HCT116 (cell line): ENCODE measurements around the gene IFI30. TPM values are rescaled to one million over a fixed set of nuclear protein-coding genes. Genes with fewer than 3 reads are reported as not detected.
A peak's percentile ranks its signal among the peaks of the same experiment; 100 is the strongest.

ENCODE experiments used
- ATAC-seq: fragments of 200-7000 bp; cut with Tn5 transposase; 2 replicates; pipeline ENCODE4 v1.9.1; 2020; ENCODE audit warnings: mild to moderate bottlenecking, moderate library complexity
- BruUV-seq: library from RNA; stranded (reverse); fragments of 400-500 nt; replicated peaks from 2 replicates; lab custom pipeline; 2021; lab: Mats Ljungman, UMichigan
- CTCF ChIA-PET: fragments of 300-600 bp; sonication (Branson Sonifier 250); formaldehyde crosslinking; loops from one replicate; lab custom pipeline; 2021; ENCODE audit warnings: antibody characterized with exemption; lab: Charles Lee
- POLR2A ChIA-PET: fragments of 300-600, 350-600 bp; sonication (Branson Sonifier 250); formaldehyde crosslinking; loops from one replicate; lab custom pipeline; 2021; ENCODE audit warnings: antibody characterized with exemption; lab: Charles Lee
- RAD21 ChIA-PET, 2 experiments: fragments of 300-600 bp; sonication (Branson Sonifier 250); formaldehyde crosslinking; loops; one replicate each; lab custom pipeline; 2023; ENCODE audit warnings: low total read pairs in 2 of 2; ENCODE audit not compliant: uncharacterized antibody in 2 of 2, unreplicated experiment in 2 of 2, low non-redundant PET in 1 of 2; lab: Charles Lee
- DNase-seq: peaks from one replicate; pipeline ENCODE4 v3.0.0-alpha.2; 2010; ENCODE audit warnings: low read depth, low spot score
- H2AFZ ChIP-seq: fragments of 200-600 bp; shearing (Covaris generic), sonication (generic); 2 replicates; pipeline ENCODE4 v1.6.1; 2017; ENCODE audit warnings: low read depth, mixed run types, mixed read lengths, antibody characterized with exemption, low read length; ENCODE audit not compliant: poor library complexity, severe bottlenecking
- H3K27ac ChIP-seq: 2 replicates; pipeline ENCODE4 v1.5.1; 2012; ENCODE audit warnings: low read depth, low read length
- H3K27me3 ChIP-seq: fragments of 200-600 bp; sonication (generic); 2 replicates; pipeline ENCODE4 v1.6.1; 2016; ENCODE audit warnings: mixed run types, low read length, mixed read lengths; ENCODE audit not compliant: insufficient read depth
- H3K36me3 ChIP-seq, 2 experiments: fragments of 200-500 bp in 1 of 2; fragments of 200-600 bp in 1 of 2; sonication (Bioruptor generic) in 1 of 2; sonication (generic) in 1 of 2; 2 replicates each; pipeline versions ENCODE4 v1.5.1 to v1.6.1; 2014 to 2016; ENCODE audit warnings: low read length in 2 of 2, inconsistent platforms in 1 of 2, mixed read lengths in 1 of 2, mixed run types in 1 of 2; ENCODE audit not compliant: insufficient read depth in 2 of 2, control insufficient read depth in 1 of 2
- H3K4me1 ChIP-seq, 2 experiments: fragments of 200-600 bp in 1 of 2; sonication (generic) in 1 of 2; 2 replicates each; pipeline versions ENCODE4 v1.5.1 to v1.6.1; 2012 to 2017; ENCODE audit warnings: low read length in 2 of 2, inconsistent platforms in 1 of 2, mild to moderate bottlenecking in 1 of 2, mixed read lengths in 1 of 2, mixed run types in 1 of 2, moderate library complexity in 1 of 2; ENCODE audit not compliant: insufficient read depth in 2 of 2, control insufficient read depth in 1 of 2
- H3K4me2 ChIP-seq: fragments of 200-600 bp; sonication (generic); 2 replicates; pipeline ENCODE4 v1.6.1; 2017; ENCODE audit warnings: mixed run types, low read length, mixed read lengths
- H3K4me3 ChIP-seq, 2 experiments: fragments of 200-600 bp in 1 of 2; sonication (generic) in 1 of 2; replicated peaks in 1 of 2; 2 replicates each; pipeline ENCODE4 v1.5.1; 2011 to 2016; ENCODE audit warnings: low read length in 2 of 2, control low read depth in 1 of 2, low read depth in 1 of 2, mild to moderate bottlenecking in 1 of 2, mixed read lengths in 1 of 2, mixed run types in 1 of 2
- H3K79me2 ChIP-seq: fragments of 200-600 bp; sonication (generic); 2 replicates; pipeline ENCODE4 v1.6.1; 2017; ENCODE audit warnings: mild to moderate bottlenecking, mixed run types, low read length, moderate library complexity, mixed read lengths; ENCODE audit not compliant: insufficient read depth
- H3K9ac ChIP-seq: fragments of 200-600 bp; sonication (generic); 2 replicates; pipeline ENCODE4 v1.6.1; 2016; ENCODE audit warnings: low read length, mixed read lengths
- H3K9me2 ChIP-seq: fragments of 200-600 bp; sonication (generic), shearing (Covaris generic); 2 replicates; pipeline ENCODE4 v1.6.1; 2017; ENCODE audit warnings: mixed run types, mild to moderate bottlenecking, moderate library complexity; ENCODE audit not compliant: insufficient read depth
- H3K9me3 ChIP-seq, 2 experiments: fragments of 200-500 bp in 1 of 2; fragments of 200-600 bp in 1 of 2; sonication (Bioruptor generic) in 1 of 2; sonication (generic) in 1 of 2; 2 replicates each; pipeline ENCODE4 v1.6.1; 2014 to 2017; ENCODE audit warnings: low read length in 2 of 2, mixed read lengths in 2 of 2, inconsistent platforms in 1 of 2, low read depth in 1 of 2, mild to moderate bottlenecking in 1 of 2, mixed run types in 1 of 2, moderate library complexity in 1 of 2; ENCODE audit not compliant: control insufficient read depth in 1 of 2, insufficient read depth in 1 of 2
- H4K20me1 ChIP-seq: fragments of 200-600 bp; sonication (generic), shearing (Covaris generic); 2 replicates; pipeline ENCODE4 v1.6.1; 2017; ENCODE audit warnings: mixed run types, mild to moderate bottlenecking, moderate library complexity; ENCODE audit not compliant: insufficient read depth
- CBX3 ChIP-seq: IDR thresholded peaks from 2 replicates; pipeline ENCODE4 v1.6.1; 2012; ENCODE audit warnings: low read depth
- CEBPB ChIP-seq: IDR thresholded peaks from 2 replicates; pipeline ENCODE4 v1.6.1; 2012; ENCODE audit warnings: low read depth
- ELF1 ChIP-seq: IDR thresholded peaks from 2 replicates; pipeline ENCODE4 v1.6.1; 2012; ENCODE audit warnings: low read depth, borderline replicate concordance
- EZH2 ChIP-seq: fragments of 200-600 bp; sonication (generic); IDR thresholded peaks from 2 replicates; pipeline ENCODE4 v1.6.1; 2017; ENCODE audit warnings: antibody characterized with exemption, mixed run types
- EZH2phosphoT487 ChIP-seq: fragments of 200-600 bp; IDR thresholded peaks from 2 replicates; pipeline ENCODE4 v1.6.1; 2018; ENCODE audit warnings: antibody characterized with exemption, borderline replicate concordance
- FOSL1 ChIP-seq: IDR thresholded peaks from 2 replicates; pipeline ENCODE4 v1.6.1; 2012; ENCODE audit warnings: low read depth
- POLR2AphosphoS5 ChIP-seq: IDR thresholded peaks from 2 replicates; pipeline ENCODE4 v1.6.1; 2011; ENCODE audit warnings: mild to moderate bottlenecking, low read depth, low read length, moderate library complexity
- RAD21 ChIP-seq: IDR thresholded peaks from 2 replicates; pipeline ENCODE4 v1.6.1; 2012; ENCODE audit warnings: low read depth, mild to moderate bottlenecking
- SP1 ChIP-seq: IDR thresholded peaks from 2 replicates; pipeline ENCODE4 v1.6.1; 2012; ENCODE audit warnings: low read depth
- SRF ChIP-seq: IDR thresholded peaks from 2 replicates; pipeline ENCODE4 v1.6.1; 2012; ENCODE audit warnings: low read depth
- TCF7L2 ChIP-seq: IDR thresholded peaks from 2 replicates; pipeline ENCODE4 v1.7.0; 2011; ENCODE audit warnings: borderline replicate concordance, inconsistent platforms; ENCODE audit not compliant: insufficient read depth, insufficient read length; ENCODE audit errors: extremely low read depth
- ZFX ChIP-seq: fragments of 450-650 bp; IDR thresholded peaks from 2 replicates; pipeline ENCODE4 v1.6.1; 2017
- intact Hi-C: fragments of 100-400 bp; cut with micrococcal nuclease; formaldehyde crosslinking; loops from 2 replicates; pipeline ENCODE4 v1.10.0; 2022
- total RNA-seq: library from RNA; stranded (reverse); gene quantifications from one replicate; pipeline ENCODE4 v1.2.1, GENCODE V29; 2021; ENCODE audit not compliant: unreplicated experiment
- TF ChIP-seq, protein P1 (sequence below): IDR thresholded peaks from 2 replicates; pipeline ENCODE4 v1.6.1; 2012
- TF ChIP-seq, protein P2 (sequence below): IDR thresholded peaks from 2 replicates; pipeline ENCODE4 v1.6.1; 2012
- TF ChIP-seq, protein P3 (sequence below), 3 experiments: fragments of 200-600 bp in 1 of 3; sonication (generic) in 1 of 3; IDR thresholded peaks in 2 of 3; conservative IDR thresholded peaks in 1 of 3; 2 replicates each; pipeline ENCODE4 v1.5.1; 2012 to 2017; ENCODE audit warnings: low read depth in 2 of 3, low read length in 2 of 3, antibody characterized with exemption in 1 of 3, borderline replicate concordance in 1 of 3, control low read depth in 1 of 3, mild to moderate bottlenecking in 1 of 3, mixed read lengths in 1 of 3, mixed run types in 1 of 3, moderate library complexity in 1 of 3; ENCODE audit not compliant: insufficient read depth in 1 of 3

IFI30 gene
- total RNA-seq, 1 experiment from 2014 or later: 64.6 TPM

DNA sequence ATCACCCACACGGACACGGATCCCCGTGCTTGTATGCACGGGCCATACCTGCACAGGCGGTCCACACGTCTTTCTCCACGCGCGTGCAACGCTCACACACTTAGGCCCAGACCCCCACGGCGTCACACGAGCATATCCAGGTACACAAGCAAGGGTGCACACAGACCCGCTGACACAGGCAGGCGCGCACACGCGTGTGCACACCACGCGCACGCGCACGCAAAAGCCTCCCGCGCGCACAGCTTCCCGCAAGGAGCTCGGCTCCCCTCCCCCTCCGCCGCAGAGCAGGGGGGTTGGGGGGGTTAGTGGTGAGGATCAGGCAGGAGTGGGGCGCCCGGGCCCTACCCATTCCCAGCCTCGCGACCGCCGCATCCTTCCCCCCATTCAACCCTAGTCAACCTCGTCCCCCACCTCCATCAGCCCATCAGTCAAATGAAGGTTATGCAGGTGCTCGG, 29.8 kb downstream of the IFI30 start:
- TSS peak; percentile 64 for BruUV-seq
- no peaks in the 10 kb centered on the region for H3K27me3 ChIP-seq
- intact Hi-C loops: loop anchor here (10.0 kb wide), 1 partner anchor 121 kb away; the partner anchor contains the start of gene LSM4
- no peak overlapping the region for H2AFZ ChIP-seq
- peaks cover 13 to 28% of the 10 kb centered on the region in 2 experiments for H3K4me1 ChIP-seq
- peak overlapping the region; percentile 59 for H3K27ac ChIP-seq
- ChIA-PET CTCF (interaction anchor here (1.0 to 5.9 kb wide), 7 partner anchors 9 to 125 kb away, joined by 3 to 106 read pairs (median 5); partner anchors contain the start of gene MPV17L2), POLR2A (interaction anchor here (1.1 to 2.8 kb wide), 6 partner anchors 9 to 187 kb away, joined by 3 to 23 read pairs (median 6); partner anchors contain the start of genes JUND and MPV17L2), RAD21 (interaction anchor here in 1 of 2 experiments (0.6 to 1.2 kb wide), 3 partner anchors 21 to 90 kb away, joined by 3 to 6 read pairs (median 4); no protein-coding TSS in a partner anchor)
- DNase-seq: no peak
- H3K79me2 ChIP-seq: peaks cover 16% of the 10 kb centered on the region; the same call in 1 of the 2 replicates
- TF ChIP-seq TCF7L2: peak; percentile 7
- TF ChIP-seq FOSL1: no peak
- peak; percentile 10 for ATAC-seq
- H3K4me3 ChIP-seq: peak overlapping the region; percentile 82 to 87
- no peaks in the 10 kb centered on the region for H3K9me2 ChIP-seq
- no peaks in the 10 kb centered on the region for H3K9me3 ChIP-seq
- no peaks in the 10 kb centered on the region for H4K20me1 ChIP-seq
- peak overlapping the region; percentile 75 for H3K9ac ChIP-seq
- H3K36me3 ChIP-seq: peaks cover 6 to 17% of the 10 kb centered on the region in 2 experiments; a peak in 3 of 4 replicates
- H3K4me2 ChIP-seq: peak overlapping the region; percentile 100

DNA sequence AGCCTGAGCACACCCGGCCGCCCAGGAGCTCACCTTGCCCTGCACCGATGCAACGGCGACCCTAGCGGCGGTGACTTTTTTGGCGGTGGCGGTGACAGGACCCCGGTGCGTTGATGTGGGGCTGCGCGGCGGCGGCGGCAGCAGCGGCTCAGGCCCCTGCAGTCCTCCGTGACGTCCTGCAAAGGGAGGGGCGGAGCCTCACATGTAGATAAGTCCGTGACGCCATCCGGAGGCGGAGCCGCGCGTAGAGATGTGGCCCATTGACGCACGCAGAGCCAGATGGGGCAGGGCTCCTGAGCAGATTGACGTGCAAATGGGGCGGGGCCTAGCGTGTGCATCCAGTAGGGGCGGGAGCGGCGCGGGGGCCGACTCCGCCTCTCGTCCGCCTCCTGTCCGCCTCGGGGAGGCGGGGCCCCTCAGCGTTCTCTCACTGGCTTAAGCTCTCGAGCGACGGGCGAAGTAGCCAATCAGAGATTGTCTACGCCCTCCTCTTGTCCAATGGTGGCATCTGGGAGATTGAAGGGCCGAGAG, 30.3 kb downstream of the IFI30 start, which contains the start of gene RAB3A:
RAB3A (minus strand) TSS at position 180 of the 531 bp plus-strand sequence. CDS start 1,302 bp downstream, outside the sequence.
- Histone ChIP-seq H4K20me1 (no peaks in the 10 kb centered on the region), H3K27ac (peak within 1 kb of the TSS; percentile 90), H3K27me3 (no peaks in the 10 kb centered on the region), H3K36me3 (peaks cover 3 to 12% of the 10 kb centered on the region in 2 experiments; a peak in 3 of 4 replicates), H3K4me1 (peaks cover 13 to 32% of the 10 kb centered on the region in 2 experiments), H3K9ac (peak within 1 kb of the TSS; percentile 81), H3K9me3 (no peaks in the 10 kb centered on the region), H3K4me2 (peak within 1 kb of the TSS; percentile 100), H3K79me2 (peaks cover 16% of the 10 kb centered on the region; the same call in 1 of the 2 replicates), H3K9me2 (no peaks in the 10 kb centered on the region), H2AFZ (peak within 1 kb of the TSS; percentile 56), H3K4me3 (peak within 1 kb of the TSS; percentile 87 to 92)
- CTCF ChIA-PET: interaction anchor here (1.0 to 5.9 kb wide), 7 partner anchors 9 to 125 kb away, joined by 3 to 106 read pairs (median 5); partner anchors contain the start of gene MPV17L2
- RAD21 ChIA-PET: interaction anchor here in 1 of 2 experiments (0.6 to 1.2 kb wide), 3 partner anchors 20 to 91 kb away, joined by 3 to 6 read pairs (median 4); no protein-coding TSS in a partner anchor
- intact Hi-C loops: loop anchor here (10.0 kb wide), 1 partner anchor 121 kb away; the partner anchor contains the start of gene LSM4
- TF ChIP-seq POLR2AphosphoS5: peak; percentile 13; the same call in 1 of the 2 replicates
- no peak for TF ChIP-seq EZH2
- no peak for TF ChIP-seq SRF
- TF ChIP-seq ELF1: no peak
- TF ChIP-seq SP1: peak; percentile 100
- TF ChIP-seq, protein P1, sequence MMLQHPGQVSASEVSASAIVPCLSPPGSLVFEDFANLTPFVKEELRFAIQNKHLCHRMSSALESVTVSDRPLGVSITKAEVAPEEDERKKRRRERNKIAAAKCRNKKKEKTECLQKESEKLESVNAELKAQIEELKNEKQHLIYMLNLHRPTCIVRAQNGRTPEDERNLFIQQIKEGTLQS: no peak
- no peak for TF ChIP-seq ZFX
- no peak for TF ChIP-seq RAD21
- TF ChIP-seq, protein P2, sequence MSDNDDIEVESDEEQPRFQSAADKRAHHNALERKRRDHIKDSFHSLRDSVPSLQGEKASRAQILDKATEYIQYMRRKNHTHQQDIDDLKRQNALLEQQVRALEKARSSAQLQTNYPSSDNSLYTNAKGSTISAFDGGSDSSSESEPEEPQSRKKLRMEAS: no peak
- TF ChIP-seq, protein P3, sequence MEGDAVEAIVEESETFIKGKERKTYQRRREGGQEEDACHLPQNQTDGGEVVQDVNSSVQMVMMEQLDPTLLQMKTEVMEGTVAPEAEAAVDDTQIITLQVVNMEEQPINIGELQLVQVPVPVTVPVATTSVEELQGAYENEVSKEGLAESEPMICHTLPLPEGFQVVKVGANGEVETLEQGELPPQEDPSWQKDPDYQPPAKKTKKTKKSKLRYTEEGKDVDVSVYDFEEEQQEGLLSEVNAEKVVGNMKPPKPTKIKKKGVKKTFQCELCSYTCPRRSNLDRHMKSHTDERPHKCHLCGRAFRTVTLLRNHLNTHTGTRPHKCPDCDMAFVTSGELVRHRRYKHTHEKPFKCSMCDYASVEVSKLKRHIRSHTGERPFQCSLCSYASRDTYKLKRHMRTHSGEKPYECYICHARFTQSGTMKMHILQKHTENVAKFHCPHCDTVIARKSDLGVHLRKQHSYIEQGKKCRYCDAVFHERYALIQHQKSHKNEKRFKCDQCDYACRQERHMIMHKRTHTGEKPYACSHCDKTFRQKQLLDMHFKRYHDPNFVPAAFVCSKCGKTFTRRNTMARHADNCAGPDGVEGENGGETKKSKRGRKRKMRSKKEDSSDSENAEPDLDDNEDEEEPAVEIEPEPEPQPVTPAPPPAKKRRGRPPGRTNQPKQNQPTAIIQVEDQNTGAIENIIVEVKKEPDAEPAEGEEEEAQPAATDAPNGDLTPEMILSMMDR (IDR thresholded peaks at IDR 0.05 in 2 of 3, conservative IDR thresholded peaks at IDR 0.05 in 1 of 3; ENCODE audit: borderline replicate concordance in 1 of 3, insufficient read depth in 1 of 3, low read depth in 2 of 3, low read length in 2 of 3): no peak
- TF ChIP-seq CBX3: no peak
- no peak for TF ChIP-seq TCF7L2
- no peak for TF ChIP-seq CEBPB
- TF ChIP-seq EZH2phosphoT487: no peak
- DNase-seq (peak; percentile 100), ATAC-seq (peak; percentile 90)
- BruUV-seq: no TSS peak
- POLR2A ChIA-PET: interaction anchor here (1.1 to 2.8 kb wide), 8 partner anchors 9 to 187 kb away, joined by 3 to 23 read pairs (median 6); partner anchors contain the start of genes JUND and MPV17L2
